A673 (cell line): ENCODE data around the gene MAPK12.

Experiments
- EZH2 ChIP-seq: fragments of 200-600 bp; sonication (generic); IDR thresholded peaks from 2 replicates; pipeline ENCODE4 v1.6.1; 2017; ENCODE audit warnings: borderline replicate concordance, low read depth, mild to moderate bottlenecking, mixed read lengths, antibody characterized with exemption, low read length; ENCODE audit not compliant: poor library complexity, severe bottlenecking
- TF ChIP-seq, protein P1 (sequence below): fragments of 300-800, 200-600 bp; sonication (generic); conservative IDR thresholded peaks from 2 replicates; pipeline ENCODE4 v1.5.1; 2017; ENCODE audit warnings: low read depth, mild to moderate bottlenecking, antibody characterized with exemption, low read length, moderate library complexity, mixed read lengths

DNA sequence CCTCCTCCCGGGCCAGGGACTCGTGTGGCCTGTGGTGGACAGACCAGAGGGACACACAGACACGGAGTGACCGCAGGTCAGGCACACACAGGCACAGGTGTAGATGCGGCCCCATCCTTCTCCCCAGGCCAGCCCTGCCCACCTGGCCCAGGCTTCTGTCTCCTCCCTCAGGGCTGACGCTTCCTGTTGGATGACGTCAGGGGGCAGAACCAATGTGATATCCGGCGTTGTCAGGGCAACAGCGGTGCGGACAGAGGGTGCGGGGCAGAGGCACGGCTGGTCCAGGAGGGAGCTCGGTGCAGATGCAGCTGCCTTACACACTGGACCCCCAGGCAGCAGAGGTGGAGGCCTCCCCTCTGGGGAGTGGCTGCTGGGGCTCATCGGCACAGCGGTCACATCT is 13.7 kb downstream of the MAPK12 start:
- TF ChIP-seq, protein P1, sequence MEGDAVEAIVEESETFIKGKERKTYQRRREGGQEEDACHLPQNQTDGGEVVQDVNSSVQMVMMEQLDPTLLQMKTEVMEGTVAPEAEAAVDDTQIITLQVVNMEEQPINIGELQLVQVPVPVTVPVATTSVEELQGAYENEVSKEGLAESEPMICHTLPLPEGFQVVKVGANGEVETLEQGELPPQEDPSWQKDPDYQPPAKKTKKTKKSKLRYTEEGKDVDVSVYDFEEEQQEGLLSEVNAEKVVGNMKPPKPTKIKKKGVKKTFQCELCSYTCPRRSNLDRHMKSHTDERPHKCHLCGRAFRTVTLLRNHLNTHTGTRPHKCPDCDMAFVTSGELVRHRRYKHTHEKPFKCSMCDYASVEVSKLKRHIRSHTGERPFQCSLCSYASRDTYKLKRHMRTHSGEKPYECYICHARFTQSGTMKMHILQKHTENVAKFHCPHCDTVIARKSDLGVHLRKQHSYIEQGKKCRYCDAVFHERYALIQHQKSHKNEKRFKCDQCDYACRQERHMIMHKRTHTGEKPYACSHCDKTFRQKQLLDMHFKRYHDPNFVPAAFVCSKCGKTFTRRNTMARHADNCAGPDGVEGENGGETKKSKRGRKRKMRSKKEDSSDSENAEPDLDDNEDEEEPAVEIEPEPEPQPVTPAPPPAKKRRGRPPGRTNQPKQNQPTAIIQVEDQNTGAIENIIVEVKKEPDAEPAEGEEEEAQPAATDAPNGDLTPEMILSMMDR: no peak
- TF ChIP-seq EZH2: no peak
